NB4 (cell line): Measurements from ENCODE around the gene MYO1B.

Experiments used
- MYC ChIP-seq: IDR thresholded peaks from 2 replicates; pipeline ENCODE4 v1.6.1; 2011; ENCODE audit warnings: low read depth, low read length
- POLR2A ChIP-seq: IDR thresholded peaks from 2 replicates; pipeline ENCODE4 v1.6.1; 2011; ENCODE audit warnings: mild to moderate bottlenecking; ENCODE audit not compliant: insufficient read length; ENCODE audit errors: extremely low read depth
- TF ChIP-seq, protein P1 (sequence below): IDR thresholded peaks from one replicate; pipeline ENCODE4 v1.5.1; 2012; ENCODE audit warnings: low read depth, low read length
- TF ChIP-seq, protein P2 (sequence below): IDR thresholded peaks from 2 replicates; pipeline ENCODE4 v1.6.1; 2011; ENCODE audit warnings: low read depth, low read length

DNA sequence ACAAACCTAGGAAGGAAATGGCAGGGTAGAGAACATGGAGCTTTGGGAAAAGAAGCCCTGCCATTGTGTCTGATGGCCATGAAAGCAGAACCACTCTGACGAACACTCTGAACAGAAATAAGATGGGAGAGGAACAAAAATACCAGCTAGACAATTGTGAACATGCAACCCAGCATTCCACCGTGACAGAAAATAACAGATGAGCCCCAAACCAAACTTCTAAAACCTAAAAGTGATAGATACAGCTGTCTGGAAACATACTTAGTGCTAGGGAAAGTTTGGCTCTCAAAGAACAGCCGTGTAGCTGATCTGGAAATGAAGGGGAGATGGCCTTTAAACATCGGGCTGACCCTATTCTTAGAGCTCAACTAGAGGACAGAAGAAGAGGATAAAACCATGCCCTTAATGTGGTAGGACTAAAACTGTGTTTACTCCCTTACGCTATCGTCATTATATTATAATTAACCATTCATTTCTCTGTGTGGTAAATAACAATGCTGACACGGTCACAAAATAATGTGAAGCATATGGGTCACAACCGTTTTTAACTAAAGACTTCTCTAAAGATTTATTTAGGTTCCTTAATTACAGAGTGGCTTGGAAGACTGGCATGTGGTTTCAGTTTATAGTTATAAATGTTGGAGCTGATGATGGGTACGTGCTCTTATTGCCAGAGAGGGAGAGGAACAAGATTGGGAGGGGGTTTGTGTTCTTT, 80.6 kb downstream of the MYO1B start:
- TF ChIP-seq, protein P1, sequence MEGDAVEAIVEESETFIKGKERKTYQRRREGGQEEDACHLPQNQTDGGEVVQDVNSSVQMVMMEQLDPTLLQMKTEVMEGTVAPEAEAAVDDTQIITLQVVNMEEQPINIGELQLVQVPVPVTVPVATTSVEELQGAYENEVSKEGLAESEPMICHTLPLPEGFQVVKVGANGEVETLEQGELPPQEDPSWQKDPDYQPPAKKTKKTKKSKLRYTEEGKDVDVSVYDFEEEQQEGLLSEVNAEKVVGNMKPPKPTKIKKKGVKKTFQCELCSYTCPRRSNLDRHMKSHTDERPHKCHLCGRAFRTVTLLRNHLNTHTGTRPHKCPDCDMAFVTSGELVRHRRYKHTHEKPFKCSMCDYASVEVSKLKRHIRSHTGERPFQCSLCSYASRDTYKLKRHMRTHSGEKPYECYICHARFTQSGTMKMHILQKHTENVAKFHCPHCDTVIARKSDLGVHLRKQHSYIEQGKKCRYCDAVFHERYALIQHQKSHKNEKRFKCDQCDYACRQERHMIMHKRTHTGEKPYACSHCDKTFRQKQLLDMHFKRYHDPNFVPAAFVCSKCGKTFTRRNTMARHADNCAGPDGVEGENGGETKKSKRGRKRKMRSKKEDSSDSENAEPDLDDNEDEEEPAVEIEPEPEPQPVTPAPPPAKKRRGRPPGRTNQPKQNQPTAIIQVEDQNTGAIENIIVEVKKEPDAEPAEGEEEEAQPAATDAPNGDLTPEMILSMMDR = no peak
- TF ChIP-seq POLR2A (no peak), MYC (no peak)
- TF ChIP-seq, protein P2, sequence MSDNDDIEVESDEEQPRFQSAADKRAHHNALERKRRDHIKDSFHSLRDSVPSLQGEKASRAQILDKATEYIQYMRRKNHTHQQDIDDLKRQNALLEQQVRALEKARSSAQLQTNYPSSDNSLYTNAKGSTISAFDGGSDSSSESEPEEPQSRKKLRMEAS = no peak
